ENCODE results near the gene NAP1L1.

GRCh38 chr12:76072568-76072967, 11.9 kb downstream of the NAP1L1 start:
- TF ChIP-seq CTCF (IDR thresholded peaks at IDR 0.05; ENCODE audit: low read depth, low read length) (no peak), POLR2A (IDR thresholded peaks at IDR 0.05; ENCODE audit: extremely low read depth, insufficient read length) (no peak), MAX (IDR thresholded peaks at IDR 0.05; ENCODE audit: low read depth, low read length) (no peak)
